Heart right ventricle (tissue), 16 donors: ENCODE results near the gene AURKB. TPM values are rescaled to one million over a fixed set of nuclear protein-coding genes. Genes with fewer than 3 reads are reported as not detected.

Source experiments
- ATAC-seq, 8 donors: fragments of 200-7000 bp; cut with Tn5 transposase; one replicate each; pipeline ENCODE4 v1.9.1; 2020; ENCODE audit warnings: mild to moderate bottlenecking in 8 of 8, moderate library complexity in 8 of 8, moderate number of reproducible peaks in 1 of 8
- DNase-seq, 2 donors: peaks; one replicate each; pipeline ENCODE4 v3.0.0-alpha.2; 2020
- H3K27ac ChIP-seq, 10 donors: fragments of 200-600 bp; sonication (generic) in 2 of 10; one replicate each; pipeline versions ENCODE4 v1.5.0 to v1.8.0; 2020 to 2022; ENCODE audit warnings: mild to moderate bottlenecking in 3 of 10
- H3K27me3 ChIP-seq, 7 donors: fragments of 200-600 bp; one replicate each; pipeline ENCODE4 v1.8.0; 2021 to 2022; ENCODE audit warnings: mild to moderate bottlenecking in 2 of 7
- H3K36me3 ChIP-seq, 9 donors: fragments of 200-600 bp; sonication (generic) in 1 of 9; one replicate each; pipeline versions ENCODE4 v1.5.0 to v1.8.0; 2020 to 2022; ENCODE audit warnings: mild to moderate bottlenecking in 2 of 9
- H3K4me1 ChIP-seq, 9 donors: fragments of 200-600 bp; sonication (generic) in 1 of 9; one replicate each; pipeline versions ENCODE4 v1.5.0 to v1.8.0; 2020 to 2022; ENCODE audit warnings: mild to moderate bottlenecking in 4 of 9
- H3K4me3 ChIP-seq, 10 donors: fragments of 200-600 bp; sonication (generic) in 2 of 10; one replicate each; pipeline versions ENCODE4 v1.5.0 to v1.8.0; 2020 to 2022; ENCODE audit warnings: mild to moderate bottlenecking in 7 of 10, moderate library complexity in 2 of 10
- H3K9me3 ChIP-seq, 11 donors: fragments of 200-600 bp in 10 of 11; sonication (generic) in 2 of 11; one replicate each; pipeline versions ENCODE4 v1.5.0 to v1.8.0; 2013 to 2022; ENCODE audit warnings: mild to moderate bottlenecking in 2 of 11, control low read depth in 1 of 11, moderate library complexity in 1 of 11
- CTCF ChIP-seq, 9 donors: fragments of 200-600 bp; sonication (generic) in 2 of 9; IDR thresholded peaks; one replicate each; pipeline versions ENCODE4 v1.5.0 to v1.8.0; 2021 to 2022; ENCODE audit warnings: antibody characterized with exemption in 9 of 9, mild to moderate bottlenecking in 5 of 9, moderate library complexity in 1 of 9
- WGBS, 2 donors: extraction: QIAGEN DNeasy Blood & Tissue Kit; methylation state at CpG; one replicate each; pipeline ENCODE4 v1.1.7; 2013; ENCODE audit warnings: inconsistent platforms in 1 of 2; 5-methylcytosine and 5-hydroxymethylcytosine counted together
- intact Hi-C, 10 donors: fragments of 100-400 bp; cut with DNase I; formaldehyde crosslinking; loops; one replicate each; pipeline versions ENCODE4 v1.11.1 to v1.14.2; 2022
- polyA plus RNA-seq, 2 donors: library from polyadenylated mRNA; stranded (reverse); fragments of 200-250 nt; gene quantifications; one replicate each; pipeline ENCODE4 v1.2.3, GENCODE V29; 2013
- total RNA-seq, 10 donors: library from RNA; stranded (reverse); fragmentation: NEBNext Ultra II Directional in 3 of 10; extraction: Animal tissue kit (Norgen Biotek cat#: 25700) in 3 of 10; gene quantifications; one replicate each; pipeline versions ENCODE4 v1.2.1 to v1.2.4, GENCODE V29; 2021 to 2023
- donor health status: Arrhythmogenic right ventricular cardiomyopathy.
- donor health status: ischemic (EF 13 %, LVEDD 7.1; RV severe dilation, severe dysfunction).
- donor health status: healthy with polysubstance abuse.
- donor health status: DM: no; HTN: yes; CAD: no.
- donor health status: DM: no; HTN: no; CAD: no.
- donor health status: ischemic (EF 25% LVEDD 6.9; RV normal size, moderate dysfunction).
- donor health status: ischemic (EF 25% LVEDD 5.7; RV mildly dilated, moderate dysfunction).
- donor health status: healthy.
- donor health status: DM: yes; HTN: yes; CAD: no.
- donor health status: Ischemic cardiomyopathy.
- donor health status: ischemic (EF 35%, LVEDD 5.7; RV mildly dilated, moderate dysfunction).
- donor health status: nonischemic (EF 11% LVEDD 7.7; RV severe dilation, severe dysfunction).
- donor health status: DM: yes; HTN: yes; CAD: no.
- donor health status: PGD.
- donor health status: ischemic (EF 29% LVEDD 5.4; RV normal size, mild dysfunction).
- donor health status: nonischemic (EF 23%, LVEDD 6.1; RV moderate dilation, normal function).

The AURKB gene
- total and polyA plus RNA-seq, 12 donors: 0.38 to 6.4 (median 1.0) TPM; not detected in 5

- Histone ChIP-seq H3K4me1 (peaks cover 15 to 26% (median 23%) of the 10 kb centered on the region in 9 donors), H3K9me3 (no peaks in the 10 kb centered on the region), H3K27me3 (no peaks in the 10 kb centered on the region), H3K36me3 (no peaks in the 10 kb centered on the region), H3K27ac (no peak overlapping the region), H3K4me3 (no peak overlapping the region)
- WGBS, 2 donors: 83 to 90% methylated on average over 3 of the region's 3 CpGs
- ATAC-seq: no peak
- no peak for DNase-seq
- intact Hi-C loops: no loop called here
- no peak for TF ChIP-seq CTCF (IDR thresholded peaks at IDR 0.05)
These were observed 42.8 kb downstream of the AURKB start for GRCh38 chr17:8167526-8167925.

- Histone ChIP-seq H3K4me3 (no peak overlapping the region), H3K4me1 (peaks cover 17 to 29% (median 25%) of the 10 kb centered on the region in 9 donors), H3K9me3 (no peaks in the 10 kb centered on the region), H3K27me3 (no peaks in the 10 kb centered on the region), H3K36me3 (peaks cover 0 to 3% (median 0%) of the 10 kb centered on the region in 9 donors), H3K27ac (no peak overlapping the region)
- intact Hi-C loops: no loop called here
- TF ChIP-seq CTCF (IDR thresholded peaks at IDR 0.05): no peak
- no peak for DNase-seq
- no peak for ATAC-seq
- 95 to 96% methylated on average over 6 of the region's 6 CpGs for WGBS, 2 donors
These were observed 43.6 kb downstream of the AURKB start for GRCh38 chr17:8166731-8167130.

- ATAC-seq: no peak
- Histone ChIP-seq H3K4me3 (peak overlapping the region in 4 of 10 donors; percentile 4 to 99 (median 14)), H3K27me3 (no peaks in the 10 kb centered on the region), H3K4me1 (peaks cover 22 to 48% (median 38%) of the 10 kb centered on the region in 9 donors), H3K27ac (peak overlapping the region; percentile 97 to 100 (median 100)), H3K9me3 (no peaks in the 10 kb centered on the region), H3K36me3 (peaks cover 0 to 20% (median 12%) of the 10 kb centered on the region in 9 donors)
- intact Hi-C loops: loop anchor here in 4 of 10 donors (1.0 to 5.0 kb wide), 3 partner anchors 9 to 42 kb away; partner anchors contain the start of gene HES7 (in 2 of the 4)
- DNase-seq: no peak
- WGBS, 2 donors: 63% methylated on average over 6 of the region's 6 CpGs
- no peak for TF ChIP-seq CTCF (IDR thresholded peaks at IDR 0.05)
These were observed 45.6 kb downstream of the AURKB start for GRCh38 chr17:8164815-8165131.

- 17 to 21% methylated on average over 13 of the region's 13 CpGs for WGBS, 2 donors
- no peak for TF ChIP-seq CTCF (IDR thresholded peaks at IDR 0.05)
- ATAC-seq: peak; percentile 68 to 90 (median 84)
- Histone ChIP-seq H3K4me3 (peak overlapping the region in 7 of 10 donors; percentile 4 to 99 (median 20)), H3K36me3 (peaks cover 0 to 26% (median 17%) of the 10 kb centered on the region in 9 donors), H3K27me3 (no peaks in the 10 kb centered on the region), H3K9me3 (no peaks in the 10 kb centered on the region), H3K4me1 (peaks cover 22 to 53% (median 43%) of the 10 kb centered on the region in 9 donors), H3K27ac (peak overlapping the region; percentile 97 to 100 (median 100))
- peak; percentile 82 to 90 for DNase-seq
- intact Hi-C loops: loop anchor here in 4 of 10 donors (1.0 to 5.0 kb wide), 3 partner anchors 9 to 42 kb away; partner anchors contain the start of gene HES7 (in 2 of the 4)
These were observed 46.2 kb downstream of the AURKB start for GRCh38 chr17:8163978-8164814.
